ENCODE results near the gene GLP1R.

GRCh38 chr6:39057251-39058155, 8.9 kb downstream of the GLP1R start:
- TF ChIP-seq POLR2A (IDR thresholded peaks at IDR 0.05; ENCODE audit: low read depth, low read length) (no peak), POLR2AphosphoS5 (IDR thresholded peaks at IDR 0.05; ENCODE audit: low read depth, low read length) (no peak), TAF1 (IDR thresholded peaks at IDR 0.05; ENCODE audit: low read depth, low read length) (no peak)

Measured in GM12891 (cell line).